Left forelimb (tissue), 1 donor: ENCODE measurements around the gene NINJ2.
"Not testable (repeated sequence)": the region's sequence is repeated elsewhere in the genome, so short reads cannot be mapped to it uniquely, and the experiment has no call there.

Experiments used
- DNase-seq: peaks from one replicate; pipeline ENCODE4 v3.0.0-alpha.2; 2018; ENCODE audit warnings: low spot score

The NINJ2 gene

GRCh38 chr12:663293-663871 lies at the start of gene NINJ2:
NINJ2 (minus strand) TSS chr12:663445; CDS start chr12:663360, 85 bp downstream.
- no peak for DNase-seq

GRCh38 chr12:712172-712863 lies 49.1 kb upstream of the NINJ2 start:
- no peak for DNase-seq

DNA sequence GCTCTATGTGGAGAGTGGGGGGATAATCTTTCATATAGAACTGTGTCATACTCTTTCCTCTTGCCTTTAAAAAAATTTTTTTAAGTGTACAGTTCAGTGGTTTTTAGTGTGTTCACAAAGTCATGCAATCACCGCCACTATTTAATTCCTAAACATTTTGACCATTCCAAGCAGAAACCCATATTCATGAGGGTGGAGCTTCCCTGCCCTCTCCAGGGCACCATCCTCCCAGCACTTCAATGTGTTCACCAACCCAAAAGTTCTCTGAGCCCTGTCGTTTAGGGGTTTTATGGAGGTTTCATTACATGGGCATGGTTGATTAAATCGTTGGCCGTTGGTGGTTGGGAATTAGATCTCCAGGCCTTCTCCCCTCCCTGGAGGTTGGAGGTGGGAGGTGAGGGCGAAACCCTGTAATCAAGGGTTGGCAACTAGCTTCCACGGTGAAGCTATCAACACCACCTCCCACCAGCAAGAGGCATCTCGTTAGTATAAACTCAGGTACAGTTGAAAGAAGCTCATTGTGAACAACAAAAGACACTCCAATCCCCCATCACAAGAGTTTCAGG lies 46.3 kb upstream of the NINJ2 start:
- DNase-seq = no peak

DNA sequence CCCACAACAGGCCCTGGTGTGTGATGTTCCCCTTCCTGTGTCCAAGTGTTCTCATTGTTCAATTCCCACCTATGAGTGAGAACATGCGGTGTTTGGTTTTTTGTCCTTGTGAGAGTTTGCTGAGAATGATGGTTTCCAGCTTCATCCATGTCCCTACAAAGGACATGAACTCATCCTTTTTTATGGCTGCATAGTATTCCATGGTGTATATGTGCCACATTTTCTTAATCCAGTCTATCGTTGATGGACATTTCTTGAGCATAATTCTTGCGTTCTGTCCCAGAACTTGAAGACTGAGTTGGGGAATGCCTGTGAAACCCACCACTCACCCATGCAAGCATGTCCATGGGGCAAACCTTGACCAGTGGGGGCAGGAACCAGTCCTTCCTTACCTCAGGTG lies 44.8 kb upstream of the NINJ2 start:
- DNase-seq = not testable (repeated sequence)

DNA sequence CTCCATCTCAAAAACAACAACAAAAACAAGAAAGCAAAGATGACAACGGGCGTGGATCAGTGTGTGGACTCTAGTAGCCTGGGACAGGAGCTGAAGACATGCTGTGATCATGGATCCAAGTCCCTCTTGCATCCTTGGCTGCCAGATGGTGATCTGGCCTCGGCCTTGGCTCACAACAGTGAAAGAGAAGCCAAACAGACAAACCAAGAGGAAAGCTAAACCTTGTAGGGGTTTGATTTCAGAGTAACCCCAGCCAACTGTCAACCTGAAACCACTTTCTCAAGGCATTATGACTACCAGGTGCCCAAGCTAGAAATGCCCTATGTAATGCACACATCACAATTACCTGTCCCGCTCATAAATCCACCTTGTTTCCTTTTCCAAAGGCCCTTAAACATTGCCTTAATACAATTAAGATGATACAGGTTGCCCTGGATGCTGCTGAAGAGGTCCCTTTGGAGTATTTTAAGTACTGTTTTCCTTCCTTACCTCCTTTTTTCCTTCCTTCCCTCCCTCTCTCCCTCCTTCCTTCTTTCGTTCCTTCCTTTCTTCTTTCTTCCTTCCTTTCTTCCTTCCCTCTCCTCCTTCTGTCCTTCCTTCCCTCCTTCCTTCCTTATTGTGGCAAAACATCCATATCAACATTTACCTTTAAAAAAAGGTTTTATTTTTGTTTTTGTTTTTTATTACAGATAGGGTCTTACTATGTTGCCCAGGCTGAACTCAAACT lies 41.4 kb upstream of the NINJ2 start:
- no peak for DNase-seq

DNA sequence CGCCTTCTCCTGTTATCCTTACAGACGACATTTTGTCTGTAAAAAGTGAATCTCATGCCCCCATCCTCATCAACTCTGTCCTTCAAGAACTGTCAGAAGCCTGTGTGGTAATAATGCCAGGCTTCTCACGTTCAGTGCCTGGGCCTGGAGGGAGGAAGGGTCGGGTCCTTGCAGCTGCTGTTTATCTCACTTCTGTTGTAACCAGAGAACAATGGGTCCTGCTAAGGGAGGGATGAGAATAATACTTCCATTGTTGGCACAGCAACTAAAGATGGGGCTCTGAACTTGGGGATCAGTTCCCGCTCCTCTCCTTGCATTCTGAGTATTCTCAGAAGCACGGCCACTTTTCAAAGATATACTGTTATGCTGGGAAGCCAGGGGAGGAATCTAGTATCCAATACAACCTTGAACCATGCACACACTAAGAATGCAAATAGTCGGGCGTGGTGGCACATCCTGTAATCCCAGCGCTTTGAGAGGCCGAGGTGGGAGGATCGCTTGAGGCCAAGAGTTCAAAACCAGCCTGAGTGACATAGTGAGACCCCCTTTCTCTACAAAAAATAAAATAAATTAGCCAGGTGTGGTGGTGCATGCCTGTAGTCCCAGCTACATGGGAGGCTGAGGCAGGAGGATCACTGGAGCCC lies 38.8 kb upstream of the NINJ2 start:
- DNase-seq = no peak

GRCh38 chr12:700016-700415 lies 36.8 kb upstream of the NINJ2 start:
- DNase-seq = no peak

- not testable (repeated sequence) for DNase-seq
These were observed 35.0 kb upstream of the NINJ2 start for GRCh38 chr12:698222-698621.

- no peak for DNase-seq
These were observed 34.2 kb upstream of the NINJ2 start for GRCh38 chr12:697481-697880.

GRCh38 chr12:694734-695503 lies 31.7 kb upstream of the NINJ2 start:
- DNase-seq = no peak

DNA sequence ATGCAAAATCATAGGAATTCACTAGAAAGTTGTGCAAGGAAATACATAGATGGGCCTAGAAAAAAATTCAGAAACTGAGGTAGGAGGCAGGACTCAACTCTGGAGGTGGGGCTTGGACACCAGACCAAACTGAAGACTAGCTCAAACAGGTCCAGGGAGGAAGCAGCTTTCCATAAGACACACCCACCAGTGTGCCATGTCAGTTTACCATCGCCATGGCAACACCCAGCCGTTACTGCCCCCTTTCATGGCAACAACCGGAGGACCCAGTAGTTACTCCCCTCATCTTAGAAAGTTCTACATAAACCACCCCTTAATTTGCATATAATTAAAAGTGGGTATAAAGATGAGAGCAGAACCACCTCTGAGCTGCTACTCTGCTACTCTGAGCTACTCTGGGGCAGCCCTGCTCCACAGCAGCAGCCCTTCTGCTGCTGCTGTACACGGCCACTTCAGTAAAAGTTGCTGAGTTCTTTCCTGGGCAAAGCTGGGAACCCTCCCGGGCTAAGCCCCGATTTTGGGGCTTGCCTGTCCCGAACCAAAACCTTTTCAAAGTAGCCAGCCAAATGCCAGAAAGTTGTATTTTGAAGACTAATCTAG lies 30.8 kb upstream of the NINJ2 start:
- no peak for DNase-seq

GRCh38 chr12:692274-692673 lies 29.0 kb upstream of the NINJ2 start:
- no peak for DNase-seq

DNA sequence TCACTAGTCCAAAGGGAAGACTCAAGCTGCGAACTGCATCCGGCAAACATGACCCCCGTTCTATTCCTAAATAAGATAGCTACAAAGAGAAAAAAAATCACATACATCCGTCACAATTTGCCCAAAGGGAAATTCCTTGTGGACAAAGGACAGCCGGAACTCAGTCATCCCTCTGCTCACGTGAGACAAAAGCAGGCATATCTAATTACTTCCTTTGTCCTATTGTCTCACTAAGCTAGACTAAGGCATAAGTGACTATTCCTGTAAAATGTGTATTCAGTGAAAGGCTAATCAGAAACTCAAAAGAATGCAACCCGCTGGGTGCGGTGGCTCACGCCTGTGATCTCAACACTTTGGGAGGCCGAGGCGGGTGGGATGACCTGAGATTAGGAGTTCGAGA lies 27.2 kb upstream of the NINJ2 start:
- no peak for DNase-seq

GRCh38 chr12:685388-685787 lies 22.1 kb upstream of the NINJ2 start:
- no peak for DNase-seq

DNA sequence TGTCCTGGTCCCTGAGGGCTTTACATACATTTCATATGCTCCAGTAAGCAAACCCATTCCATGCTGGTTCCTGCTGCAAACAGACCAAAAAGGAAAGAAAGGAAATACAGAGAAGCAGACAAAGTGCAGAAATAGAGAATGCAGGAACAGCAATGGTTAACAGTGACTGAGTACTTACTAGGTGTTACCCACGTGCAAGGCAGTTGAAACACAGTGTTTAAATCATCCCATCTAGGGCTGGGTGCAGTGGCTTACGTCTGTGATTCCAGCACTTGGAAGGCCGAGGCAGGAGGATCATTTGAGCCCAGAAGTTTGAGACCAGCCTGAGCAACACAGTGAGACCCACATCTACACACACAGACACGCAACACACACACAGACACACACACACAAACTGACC lies 21.2 kb upstream of the NINJ2 start:
- DNase-seq = no peak

DNA sequence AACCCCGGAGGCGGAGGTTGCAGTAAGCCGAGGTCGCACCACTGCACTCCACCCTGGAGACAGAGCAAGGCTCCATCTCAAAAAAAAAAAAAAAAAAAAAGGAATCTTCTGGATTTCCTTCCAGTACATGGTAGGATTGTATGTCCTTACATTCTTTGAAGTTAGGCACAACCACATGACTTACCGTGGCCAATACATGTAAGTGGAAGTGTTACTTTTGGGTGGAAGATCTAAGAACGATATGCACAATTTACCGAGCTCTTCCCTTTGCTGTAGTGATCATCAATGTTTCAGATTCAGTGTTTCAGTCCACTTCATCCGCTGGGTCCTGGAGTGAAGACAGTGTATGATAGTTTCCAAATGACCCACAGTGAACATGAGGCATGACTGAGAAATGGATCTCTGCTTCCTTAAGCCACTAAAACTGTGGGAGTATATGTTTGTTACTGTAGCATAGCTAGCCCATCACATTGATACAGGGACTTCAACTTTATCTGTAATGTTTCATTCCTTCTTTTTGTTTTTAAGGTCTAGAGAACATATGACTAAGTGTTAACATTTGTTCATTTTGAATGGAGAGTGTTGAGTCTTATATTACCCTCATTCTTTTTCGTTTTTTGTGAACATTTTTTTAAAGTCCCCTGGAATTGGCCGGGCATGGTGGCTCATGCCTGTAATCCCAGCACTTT lies 18.5 kb upstream of the NINJ2 start:
- DNase-seq = no peak

DNA sequence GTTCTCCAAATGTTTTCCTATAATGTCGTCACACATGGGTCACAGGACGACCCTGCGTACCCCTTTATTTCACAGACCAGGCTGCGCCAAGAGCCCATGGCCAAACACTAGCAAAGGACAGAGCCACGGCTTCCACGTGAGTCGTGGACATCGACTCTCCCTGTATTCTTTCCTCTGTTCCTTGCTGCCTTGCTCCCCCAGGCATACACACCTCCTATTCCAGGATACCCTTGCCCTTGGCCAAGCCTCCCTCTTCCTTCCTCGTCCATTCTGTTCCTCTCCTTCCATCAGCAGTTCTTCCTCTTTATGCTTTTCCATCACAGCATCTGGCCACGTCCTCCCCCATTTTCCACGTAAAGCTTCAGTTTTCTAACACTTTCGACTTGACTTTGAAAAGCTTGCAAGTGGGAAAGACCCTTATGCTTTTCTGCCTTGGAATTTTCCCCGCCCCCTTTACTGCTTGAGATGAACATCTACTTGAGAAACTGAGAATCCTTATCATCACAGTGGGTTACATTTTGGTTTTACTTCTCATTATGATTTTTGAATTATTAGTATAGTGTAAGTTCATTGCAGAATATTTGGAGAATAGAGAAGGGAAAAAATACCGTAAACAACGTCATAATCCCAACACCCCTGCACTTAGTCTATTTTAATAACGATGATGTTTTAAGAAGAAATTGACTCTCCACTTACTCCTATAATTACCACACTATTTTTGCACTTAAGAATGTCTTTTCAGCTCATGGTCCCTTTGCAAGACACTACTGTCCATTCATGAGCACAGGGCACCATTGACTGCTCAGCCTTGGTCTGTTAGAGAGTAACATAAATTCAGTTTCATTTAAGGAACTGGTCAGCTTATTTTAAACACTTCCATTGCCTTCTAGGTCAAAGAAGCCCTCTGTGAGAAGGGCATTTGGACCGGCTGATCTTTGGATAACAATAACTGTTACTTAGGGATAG lies 15.8 kb upstream of the NINJ2 start:
- no peak for DNase-seq

- DNase-seq = no peak
These were observed 12.3 kb upstream of the NINJ2 start for GRCh38 chr12:675562-675961.

GRCh38 chr12:674272-674781 lies 11.1 kb upstream of the NINJ2 start:
- DNase-seq = no peak
